ENCODE results near the gene MTHFD2L. TPM values are rescaled to one million over a fixed set of nuclear protein-coding genes. Genes with fewer than 3 reads are reported as not detected.

MTHFD2L gene
- total and polyA plus RNA-seq, 10 of the 15 experiments (the other 5 are each of a cell fraction or from before 2014, with no cell fraction given) = 4.8 to 25.4 (median 14.4) TPM

- ChIA-PET SMC1A (ENCODE audit: uncharacterized antibody, unreplicated experiment) (no interaction called here), RAD21 (ENCODE audit: unreplicated experiment) (no interaction called here), POLR2A (no interaction called here), CTCF (interaction anchor here (1.2 kb wide), 1 partner anchor 24 kb away, joined by 3 read pairs; no protein-coding TSS in a partner anchor)
- no peak overlapping the region for H3K4me2 ChIP-seq (ENCODE audit: control insufficient read depth, insufficient read depth)
- 12% methylated on average over 6 of the region's 6 CpGs for WGBS (ENCODE audit: insufficient coverage, insufficient replicate concordance, low lambda C conversion rate, missing lambda C conversion rate)
- in situ Hi-C loops (cut with MboI) (no loop called here), intact Hi-C loops (cut with micrococcal nuclease; ENCODE audit: unreplicated experiment) (no loop called here)
- 0 out of 4 replicates have a peak, but pooled peaks cover 0 to 1% of the 10 kb centered on the region in 2 experiments for H3K27me3 ChIP-seq (replicated peaks in 1 of 2; ENCODE audit: control insufficient read depth in 2 of 2, insufficient read depth in 2 of 2, low read length in 1 of 2)
- BruUV-seq (replicated peaks) = no TSS peak
- no peaks in the 10 kb centered on the region for H4K20me1 ChIP-seq (ENCODE audit: control insufficient read depth, insufficient read depth)
- H2AFZ ChIP-seq (ENCODE audit: control insufficient read depth, low read depth, low read length) = no peak overlapping the region
- H3K9ac ChIP-seq (ENCODE audit: control insufficient read depth, insufficient read depth, low read length) = no peak overlapping the region
- no peak overlapping the region for H3K4me3 ChIP-seq
- TF ChIP-seq MXI1 (IDR thresholded peaks at IDR 0.05; ENCODE audit: low read depth, low read length) = no peak
- TF ChIP-seq SRF (IDR thresholded peaks at IDR 0.05; ENCODE audit: low read depth in 2 of 2, low read length in 2 of 2) = no peak
- H3K9me3 ChIP-seq (replicated peaks; ENCODE audit: control insufficient read depth, insufficient read depth, low read length) = no peaks in the 10 kb centered on the region
- no peaks in the 10 kb centered on the region for H3K79me2 ChIP-seq (ENCODE audit: control insufficient read depth, insufficient read depth, low read length)
- no peaks in the 10 kb centered on the region for H3K4me1 ChIP-seq (ENCODE audit: control insufficient read depth, insufficient read depth, low read length)
- no peak for DNase-seq (ENCODE audit: low read depth, low spot score)
- no peaks in the 10 kb centered on the region for H3K36me3 ChIP-seq (ENCODE audit: control insufficient read depth in 2 of 2, insufficient read depth in 2 of 2, low read length in 1 of 2)
- no peak for ATAC-seq
- no peak overlapping the region for H3K27ac ChIP-seq (ENCODE audit: control insufficient read depth, insufficient read depth)
- FAIRE-seq = no peak
Measured at GRCh38 chr4:74109870-74110605, 47.9 kb upstream of the MTHFD2L start.

- DNase-seq (ENCODE audit: low read depth, low spot score) (no peak), ATAC-seq (no peak), FAIRE-seq (no peak)
- Histone ChIP-seq H4K20me1 (ENCODE audit: control insufficient read depth, insufficient read depth) (no peaks in the 10 kb centered on the region), H3K9ac (ENCODE audit: control insufficient read depth, insufficient read depth, low read length) (no peak overlapping the region), H2AFZ (ENCODE audit: control insufficient read depth, low read depth, low read length) (no peak overlapping the region), H3K4me2 (ENCODE audit: control insufficient read depth, insufficient read depth) (no peak overlapping the region), H3K4me3 (no peak overlapping the region), H3K27me3 (replicated peaks in 1 of 2; ENCODE audit: control insufficient read depth in 2 of 2, insufficient read depth in 2 of 2, low read length in 1 of 2) (0 out of 4 replicates have a peak, but pooled peaks cover 0 to 1% of the 10 kb centered on the region in 2 experiments), H3K27ac (ENCODE audit: control insufficient read depth, insufficient read depth) (no peak overlapping the region), H3K79me2 (ENCODE audit: control insufficient read depth, insufficient read depth, low read length) (no peaks in the 10 kb centered on the region), H3K9me3 (replicated peaks; ENCODE audit: control insufficient read depth, insufficient read depth, low read length) (no peaks in the 10 kb centered on the region), H3K36me3 (ENCODE audit: control insufficient read depth in 2 of 2, insufficient read depth in 2 of 2, low read length in 1 of 2) (no peaks in the 10 kb centered on the region), H3K4me1 (ENCODE audit: control insufficient read depth, insufficient read depth, low read length) (no peaks in the 10 kb centered on the region)
- intact Hi-C loops (cut with micrococcal nuclease; ENCODE audit: unreplicated experiment) (no loop called here), in situ Hi-C loops (cut with MboI) (no loop called here)
- BruUV-seq (replicated peaks) = no TSS peak
- RAD21 ChIA-PET (ENCODE audit: unreplicated experiment) = no interaction called here
- POLR2A ChIA-PET = no interaction called here
- CTCF ChIA-PET = no interaction called here
- SMC1A ChIA-PET (ENCODE audit: uncharacterized antibody, unreplicated experiment) = no interaction called here
- TF ChIP-seq, protein P1, sequence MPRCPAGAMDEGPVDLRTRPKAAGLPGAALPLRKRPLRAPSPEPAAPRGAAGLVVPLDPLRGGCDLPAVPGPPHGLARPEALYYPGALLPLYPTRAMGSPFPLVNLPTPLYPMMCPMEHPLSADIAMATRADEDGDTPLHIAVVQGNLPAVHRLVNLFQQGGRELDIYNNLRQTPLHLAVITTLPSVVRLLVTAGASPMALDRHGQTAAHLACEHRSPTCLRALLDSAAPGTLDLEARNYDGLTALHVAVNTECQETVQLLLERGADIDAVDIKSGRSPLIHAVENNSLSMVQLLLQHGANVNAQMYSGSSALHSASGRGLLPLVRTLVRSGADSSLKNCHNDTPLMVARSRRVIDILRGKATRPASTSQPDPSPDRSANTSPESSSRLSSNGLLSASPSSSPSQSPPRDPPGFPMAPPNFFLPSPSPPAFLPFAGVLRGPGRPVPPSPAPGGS (IDR thresholded peaks at IDR 0.05; ENCODE audit: borderline replicate concordance, insufficient read depth, low read depth, low read length, poor library complexity, severe bottlenecking) = no peak
- TF ChIP-seq, protein P2, sequence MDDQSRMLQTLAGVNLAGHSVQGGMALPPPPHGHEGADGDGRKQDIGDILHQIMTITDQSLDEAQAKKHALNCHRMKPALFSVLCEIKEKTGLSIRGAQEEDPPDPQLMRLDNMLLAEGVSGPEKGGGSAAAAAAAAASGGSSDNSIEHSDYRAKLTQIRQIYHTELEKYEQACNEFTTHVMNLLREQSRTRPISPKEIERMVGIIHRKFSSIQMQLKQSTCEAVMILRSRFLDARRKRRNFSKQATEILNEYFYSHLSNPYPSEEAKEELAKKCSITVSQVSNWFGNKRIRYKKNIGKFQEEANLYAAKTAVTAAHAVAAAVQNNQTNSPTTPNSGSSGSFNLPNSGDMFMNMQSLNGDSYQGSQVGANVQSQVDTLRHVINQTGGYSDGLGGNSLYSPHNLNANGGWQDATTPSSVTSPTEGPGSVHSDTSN (IDR thresholded peaks at IDR 0.05; ENCODE audit: insufficient replicate concordance, low read depth, low read length) = no peak
- TF ChIP-seq NR2F1 (conservative IDR thresholded peaks at IDR 0.05) = no peak
- no peak for TF ChIP-seq CBX5 (IDR thresholded peaks at IDR 0.05; ENCODE audit: low read depth)
- TF ChIP-seq HDAC6 (IDR thresholded peaks at IDR 0.05; ENCODE audit: unreplicated experiment) = no peak
- TF ChIP-seq SREBF2 (IDR thresholded peaks at IDR 0.05; ENCODE audit: low read length) = no peak
- TF ChIP-seq ATF3 (IDR thresholded peaks at IDR 0.05; ENCODE audit: borderline replicate concordance, extremely low read depth, low read depth, low read length) = no peak
- no peak for TF ChIP-seq MLLT1 (IDR thresholded peaks at IDR 0.05)
- TF ChIP-seq FOXK2 (IDR thresholded peaks at IDR 0.05) = no peak
- TF ChIP-seq CEBPB (IDR thresholded peaks at IDR 0.05; ENCODE audit: borderline replicate concordance in 1 of 2, low read depth in 2 of 2, low read length in 2 of 2) = no peak
- no peak for TF ChIP-seq POLR2A (IDR thresholded peaks at IDR 0.05; ENCODE audit: low read depth, low read length)
Measured at GRCh38 chr4:74110670-74111069, 47.2 kb upstream of the MTHFD2L start.
